Renal cortex interstitium (tissue), 11 donors: Measurements from ENCODE around the gene NKD2. TPM values are rescaled to one million over a fixed set of nuclear protein-coding genes. Genes with fewer than 3 reads are reported as not detected.

ENCODE experiments used
- DNase-seq, 11 donors: peaks; one replicate each; pipeline ENCODE4 v3.0.0-alpha.2; 2013; ENCODE audit warnings: low read depth in 9 of 11, low spot score in 4 of 11; ENCODE audit errors: extremely low read depth in 1 of 11
- polyA plus RNA-seq, 3 donors: library from polyadenylated mRNA; unstranded; fragments of 120-200 nt; gene quantifications; one replicate each; pipeline ENCODE4 v1.2.1, GENCODE V29; 2013; ENCODE audit not compliant: insufficient read length in 3 of 3

The NKD2 gene
- polyA plus RNA-seq, 3 donors, result 10.5 to 29.6 (median 17.9) TPM

DNA sequence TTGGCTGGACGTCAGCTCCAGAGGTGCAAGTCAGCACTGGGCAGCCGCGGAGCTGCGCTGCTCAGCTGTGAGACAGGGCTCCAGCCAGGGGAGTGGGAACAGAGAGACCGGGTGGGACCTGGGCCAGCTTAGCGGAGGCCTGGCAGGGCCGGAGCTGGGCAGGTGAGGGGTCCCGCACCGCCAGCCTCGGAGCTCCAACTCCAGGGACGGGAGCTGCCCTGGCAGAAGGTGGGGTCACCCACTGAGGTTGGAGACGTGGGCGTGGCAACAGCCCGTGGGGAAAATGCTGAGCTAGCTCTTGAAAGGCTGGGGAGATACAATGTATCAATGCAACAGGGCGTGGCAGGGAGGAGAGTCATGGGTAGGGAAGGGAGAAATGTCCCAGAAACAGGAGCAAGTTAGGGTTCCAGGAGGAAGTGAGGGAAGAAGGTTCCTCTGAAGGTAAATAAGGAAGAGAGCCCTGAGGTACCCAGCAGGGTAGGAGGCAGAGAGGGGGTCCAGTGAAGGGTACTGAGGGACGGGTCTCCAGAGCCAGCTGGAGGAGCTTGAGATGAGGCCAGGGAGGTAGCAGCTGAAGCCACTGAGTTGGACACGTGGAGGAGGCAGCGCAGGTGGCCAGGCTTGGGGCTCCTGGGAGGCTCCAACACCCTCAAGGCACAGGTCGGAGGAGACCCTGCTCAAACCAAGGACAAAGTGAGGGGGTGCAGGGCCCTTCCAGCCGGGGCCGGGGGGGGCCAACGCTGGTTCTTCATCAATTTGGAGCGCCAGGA lies 736 bp upstream of the NKD2 start:
- DNase-seq, result no peak

DNA sequence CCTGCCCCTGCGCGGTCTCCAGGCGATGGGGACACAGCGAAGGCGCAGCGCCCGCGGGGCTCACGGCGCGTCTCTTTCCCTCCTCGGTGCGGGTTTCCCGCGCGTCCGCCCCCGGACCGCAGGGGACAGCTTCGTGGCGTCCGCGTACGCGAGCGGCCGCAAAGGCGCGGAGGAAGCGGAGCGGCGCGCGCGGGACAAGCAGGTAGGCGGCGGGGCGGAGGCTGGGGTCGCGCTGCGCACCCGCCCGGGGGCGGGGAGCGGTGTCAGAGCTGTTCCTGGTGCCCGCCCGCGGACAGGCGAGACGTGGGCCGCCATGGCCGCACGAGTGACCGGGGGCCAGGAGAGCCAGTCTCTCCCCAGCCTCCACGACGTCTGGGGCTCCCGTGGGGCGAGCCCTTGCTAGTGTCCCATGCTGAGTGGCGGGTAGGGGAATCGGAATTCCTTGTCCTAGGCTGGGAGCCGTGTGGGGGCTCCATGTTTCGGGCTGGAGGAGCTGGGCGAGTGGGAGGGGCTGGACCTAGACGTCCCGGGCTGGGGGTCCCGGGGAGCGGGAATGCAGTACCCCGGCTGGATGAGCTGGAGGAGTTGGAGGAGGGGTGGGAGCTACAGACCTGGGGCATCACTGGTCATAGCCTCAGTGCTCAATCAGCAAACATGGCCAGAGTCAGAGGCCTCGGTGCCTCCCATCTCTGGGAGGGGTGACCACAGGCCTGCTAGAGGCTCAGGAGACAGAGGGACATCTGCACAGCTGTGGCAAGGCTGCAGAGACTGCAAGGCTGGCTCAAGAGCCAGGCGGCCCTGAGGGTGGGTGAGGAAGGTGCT lies 968 bp downstream of the NKD2 start:
- no peak for DNase-seq

DNA sequence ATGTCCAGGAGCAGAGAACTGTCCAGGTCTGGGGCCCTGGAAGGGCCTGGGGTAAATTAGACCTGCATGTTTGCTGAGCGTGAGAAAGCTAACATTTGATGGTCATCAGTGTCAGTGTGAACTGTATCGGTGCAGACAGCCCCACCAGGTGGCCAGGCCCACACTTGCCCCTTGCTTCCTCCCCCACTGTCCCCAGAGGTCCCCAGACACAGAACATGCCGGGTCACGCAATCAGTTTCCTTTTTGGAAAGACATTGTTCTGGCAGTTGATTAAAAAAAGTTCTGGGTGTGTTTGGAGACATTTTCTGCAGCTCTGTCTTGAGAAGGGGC lies 1.5 kb downstream of the NKD2 start:
- no peak for DNase-seq

DNA sequence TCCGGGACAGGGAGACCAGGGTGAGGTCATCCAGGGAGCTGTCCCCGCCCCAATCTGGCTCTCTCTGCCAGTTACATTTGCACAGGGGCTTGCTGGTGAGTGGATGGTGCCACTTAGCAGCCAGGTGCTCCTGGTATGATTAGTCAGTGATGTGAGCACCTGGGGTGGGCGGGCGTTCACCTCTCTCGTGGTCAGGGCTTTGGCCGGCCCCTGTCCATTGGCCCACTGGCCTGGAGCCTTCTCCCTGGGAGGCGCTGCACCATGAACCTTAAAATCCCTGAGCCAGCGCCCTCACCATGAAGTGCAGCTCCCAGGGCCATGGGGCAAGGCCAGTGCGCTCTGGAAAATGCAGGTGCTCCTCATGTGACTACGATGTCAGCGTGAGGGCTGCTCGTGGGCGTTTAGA lies 2.0 kb downstream of the NKD2 start:
- DNase-seq, result no peak

- DNase-seq, result no peak
Observed at GRCh38 chr5:1011226-1011631, 2.6 kb downstream of the NKD2 start.

GRCh38 chr5:1011741-1012312 lies 3.2 kb downstream of the NKD2 start:
- DNase-seq, result no peak

- no peak for DNase-seq
Observed at GRCh38 chr5:1012313-1012841, 3.8 kb downstream of the NKD2 start.

DNA sequence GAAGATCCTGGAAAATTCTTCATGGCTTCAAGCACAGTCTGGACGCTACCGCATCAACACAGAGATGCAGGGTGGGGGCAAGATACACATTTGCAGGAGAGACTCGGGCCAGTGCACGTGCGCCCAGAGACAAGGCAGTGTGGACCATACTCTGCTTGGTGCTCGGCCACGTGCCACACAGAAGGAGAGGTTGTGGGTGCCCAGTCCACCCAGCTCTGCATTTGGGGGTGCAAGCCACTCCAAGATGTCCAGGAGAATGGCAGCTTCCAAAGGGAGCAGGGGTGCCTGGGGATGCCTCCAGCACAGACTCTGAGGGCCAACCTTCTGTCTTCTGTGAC lies 4.3 kb downstream of the NKD2 start:
- no peak for DNase-seq

GRCh38 chr5:1013238-1013947 lies 4.8 kb downstream of the NKD2 start:
- no peak for DNase-seq

DNA sequence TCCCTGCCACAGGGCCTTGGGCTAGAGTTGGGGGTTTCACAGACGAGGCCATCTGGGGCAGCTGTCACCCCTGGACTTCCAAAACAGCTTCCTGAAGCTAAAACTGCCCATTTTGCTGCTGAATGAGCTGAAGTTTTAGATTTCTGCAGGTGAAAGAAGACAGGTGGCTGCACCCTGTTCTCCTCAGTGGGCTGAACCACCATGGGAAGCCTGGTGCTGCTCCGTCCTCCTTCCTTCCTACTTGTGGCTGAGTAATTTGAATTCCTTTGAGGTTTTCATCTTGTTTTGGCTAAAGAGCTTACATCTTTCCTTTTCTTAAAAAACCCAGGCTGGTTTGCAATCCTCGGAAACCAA lies 5.3 kb downstream of the NKD2 start:
- DNase-seq, result no peak

- DNase-seq, result no peak
Observed at GRCh38 chr5:1014346-1014745, 5.7 kb downstream of the NKD2 start.

DNA sequence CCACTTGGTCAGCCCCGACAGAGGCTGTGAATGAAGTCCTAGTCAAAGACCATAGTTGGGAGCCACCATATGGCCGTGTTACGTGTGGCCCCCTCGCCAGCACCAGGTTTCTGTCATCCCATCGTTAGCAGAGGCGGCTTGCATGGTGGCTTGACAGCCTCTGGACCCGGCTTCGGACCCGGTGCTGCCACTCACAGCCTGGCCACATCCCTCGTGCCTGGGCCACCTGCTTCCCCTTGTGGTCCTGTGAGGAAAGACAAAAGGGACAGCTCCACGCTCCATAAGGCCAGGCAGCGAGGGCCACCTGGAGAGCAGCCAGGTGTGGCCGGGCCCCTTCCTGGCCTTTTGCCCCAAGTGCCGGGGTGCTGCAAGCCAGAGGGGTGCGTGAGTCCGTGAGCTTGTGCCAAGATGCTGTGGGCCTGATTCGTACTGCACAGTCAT lies 6.2 kb downstream of the NKD2 start:
- DNase-seq, result no peak

- no peak for DNase-seq
Observed at GRCh38 chr5:1015507-1015906, 6.9 kb downstream of the NKD2 start.

GRCh38 chr5:1016036-1016435 lies 7.4 kb downstream of the NKD2 start:
- no peak for DNase-seq

GRCh38 chr5:1016476-1016875 lies 7.9 kb downstream of the NKD2 start:
- DNase-seq, result no peak

- no peak for DNase-seq
Observed at GRCh38 chr5:1017056-1017455, 8.5 kb downstream of the NKD2 start.

DNA sequence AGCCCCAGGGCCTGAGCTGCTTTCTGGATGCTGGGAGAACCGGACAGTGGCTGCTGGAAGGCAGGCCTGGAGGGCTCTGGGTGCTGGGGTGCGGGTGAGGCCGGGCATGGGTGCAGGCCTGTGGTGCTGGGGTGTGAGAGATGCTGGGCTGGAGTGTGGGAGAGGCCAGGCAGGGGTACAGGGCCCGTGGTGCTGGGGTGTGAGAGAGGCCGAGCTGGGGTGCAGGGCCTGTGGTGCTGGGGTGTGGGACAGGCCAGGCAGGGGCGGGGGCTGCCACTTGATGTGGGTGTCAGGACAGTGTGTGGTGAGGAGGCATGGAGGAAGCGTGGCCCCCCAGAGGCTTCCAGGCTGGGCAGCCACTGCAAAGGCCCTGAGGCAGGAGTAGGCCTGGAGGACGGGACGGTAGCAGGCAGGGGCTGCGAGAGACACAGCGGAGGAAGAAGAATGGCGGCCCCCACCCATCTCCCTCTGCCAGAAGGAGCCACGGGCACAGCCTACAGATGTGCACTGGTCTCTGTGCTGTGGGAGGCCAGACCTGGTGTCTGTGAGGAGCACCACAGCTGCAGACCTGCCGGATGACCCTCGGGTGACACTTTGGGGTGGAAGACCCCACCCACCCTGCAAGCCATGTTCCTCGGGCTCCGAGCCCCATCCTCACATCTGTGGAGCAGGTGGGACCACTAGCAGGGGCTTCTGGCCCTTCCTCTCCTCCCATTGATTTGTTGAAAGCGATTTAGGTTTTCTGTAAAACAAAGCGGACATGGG lies 9.3 kb downstream of the NKD2 start:
- no peak for DNase-seq

GRCh38 chr5:1018596-1018995 lies 10.0 kb downstream of the NKD2 start:
- no peak for DNase-seq
